Spleen (tissue), 7 donors: ENCODE data around the gene MICAL3.

Source experiments
- POLR2A ChIP-seq, 3 donors: fragments of 450-650 bp; IDR thresholded peaks; one replicate each; pipeline ENCODE4 v1.5.1; 2017; ENCODE audit warnings: antibody characterized with exemption in 3 of 3, mild to moderate bottlenecking in 1 of 3
- TF ChIP-seq, protein P1 (sequence below), 11 experiments: fragments of 200-600 bp in 7 of 11; fragments of 450-650 bp in 4 of 11; sonication (generic) in 4 of 11; IDR thresholded peaks in 8 of 11; conservative IDR thresholded peaks in 3 of 11; 1 replicate in 7 of 11; 2 replicates in 4 of 11; pipeline versions ENCODE4 v1.4.0 to v1.8.0; 2016 to 2021; ENCODE audit warnings: antibody characterized with exemption in 11 of 11, inconsistent platforms in 4 of 11, mild to moderate bottlenecking in 1 of 11
- donor health status: DM: no; HTN: no; CAD: no; lungs with moderate emphysema.
- donor health status: DM: no; HTN: no; CAD: no.
- donor health status: DM: no; HTN: no; CAD: no.

DNA sequence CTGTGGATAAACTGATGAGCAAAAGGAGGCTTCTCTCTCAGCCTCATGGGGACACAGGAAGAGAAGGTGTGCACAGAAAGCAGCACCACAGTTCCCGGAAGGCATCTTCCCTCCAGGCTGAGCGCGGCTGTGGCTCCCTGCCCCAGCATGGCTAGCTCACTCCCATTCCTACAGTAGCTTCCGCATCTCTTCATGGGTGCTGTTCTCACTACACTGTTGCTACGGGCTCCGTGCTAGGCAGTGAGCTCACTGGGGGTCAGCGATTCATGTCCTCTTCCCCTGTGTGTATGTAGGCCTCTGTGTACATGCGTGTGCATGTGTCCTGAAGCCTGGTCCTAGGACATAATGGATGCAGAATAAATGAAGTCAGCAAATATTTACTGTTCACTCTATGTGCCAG lies 64.3 kb downstream of the MICAL3 start:
- TF ChIP-seq POLR2A (IDR thresholded peaks at IDR 0.05) = no peak
- TF ChIP-seq, protein P1, sequence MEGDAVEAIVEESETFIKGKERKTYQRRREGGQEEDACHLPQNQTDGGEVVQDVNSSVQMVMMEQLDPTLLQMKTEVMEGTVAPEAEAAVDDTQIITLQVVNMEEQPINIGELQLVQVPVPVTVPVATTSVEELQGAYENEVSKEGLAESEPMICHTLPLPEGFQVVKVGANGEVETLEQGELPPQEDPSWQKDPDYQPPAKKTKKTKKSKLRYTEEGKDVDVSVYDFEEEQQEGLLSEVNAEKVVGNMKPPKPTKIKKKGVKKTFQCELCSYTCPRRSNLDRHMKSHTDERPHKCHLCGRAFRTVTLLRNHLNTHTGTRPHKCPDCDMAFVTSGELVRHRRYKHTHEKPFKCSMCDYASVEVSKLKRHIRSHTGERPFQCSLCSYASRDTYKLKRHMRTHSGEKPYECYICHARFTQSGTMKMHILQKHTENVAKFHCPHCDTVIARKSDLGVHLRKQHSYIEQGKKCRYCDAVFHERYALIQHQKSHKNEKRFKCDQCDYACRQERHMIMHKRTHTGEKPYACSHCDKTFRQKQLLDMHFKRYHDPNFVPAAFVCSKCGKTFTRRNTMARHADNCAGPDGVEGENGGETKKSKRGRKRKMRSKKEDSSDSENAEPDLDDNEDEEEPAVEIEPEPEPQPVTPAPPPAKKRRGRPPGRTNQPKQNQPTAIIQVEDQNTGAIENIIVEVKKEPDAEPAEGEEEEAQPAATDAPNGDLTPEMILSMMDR (IDR thresholded peaks at IDR 0.05 in 8 of 11, conservative IDR thresholded peaks at IDR 0.05 in 3 of 11) = no peak
